ENCODE measurements around the gene SDK1.
"Not testable (repeated sequence)": the region's sequence is repeated elsewhere in the genome, so short reads cannot be mapped to it uniquely, and the experiment has no call there.

- TF ChIP-seq CTCF (IDR thresholded peaks at IDR 0.05; ENCODE audit: extremely low read depth in 1 of 2, insufficient read depth in 1 of 2, low read depth in 1 of 2, low read length in 2 of 2); POLR2A (IDR thresholded peaks at IDR 0.05; ENCODE audit: low read depth, low read length); EZH2 (IDR thresholded peaks at IDR 0.05; ENCODE audit: borderline replicate concordance, low read depth, low read length, severe bottlenecking); MAX (IDR thresholded peaks at IDR 0.05; ENCODE audit: insufficient read depth, insufficient read length); FOS (IDR thresholded peaks at IDR 0.05; ENCODE audit: borderline replicate concordance, insufficient read depth, low read length); POLR2AphosphoS5 (IDR thresholded peaks at IDR 0.05; ENCODE audit: insufficient read depth, low read depth, low read length): not testable (repeated sequence)
These were observed 1013.3 kb downstream of the SDK1 start for GRCh38 chr7:4314316-4314715.

Measured in endothelial cell of umbilical vein (primary cell).